ENCODE measurements around the gene PCSK5.

DNA sequence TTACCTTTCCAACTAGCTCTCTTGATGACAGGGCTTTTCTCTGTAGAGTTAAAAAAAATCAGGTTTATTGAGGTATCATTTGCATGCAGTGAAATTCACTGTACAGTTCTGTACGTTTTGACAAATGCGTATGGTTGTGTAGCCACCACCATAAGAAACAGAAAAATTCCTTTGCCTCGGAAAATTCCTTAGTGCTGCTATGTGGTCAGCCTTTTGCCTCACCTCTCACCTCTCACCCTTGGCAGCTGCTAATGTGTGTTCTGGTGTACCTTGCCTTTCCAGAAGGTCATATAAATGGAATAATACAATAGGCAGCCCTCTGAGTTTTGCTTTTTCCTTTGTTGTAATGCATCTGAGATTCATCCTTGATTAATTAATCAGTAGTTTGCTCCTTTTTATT, 28.4 kb downstream of the PCSK5 start:
- TF ChIP-seq, protein P1, sequence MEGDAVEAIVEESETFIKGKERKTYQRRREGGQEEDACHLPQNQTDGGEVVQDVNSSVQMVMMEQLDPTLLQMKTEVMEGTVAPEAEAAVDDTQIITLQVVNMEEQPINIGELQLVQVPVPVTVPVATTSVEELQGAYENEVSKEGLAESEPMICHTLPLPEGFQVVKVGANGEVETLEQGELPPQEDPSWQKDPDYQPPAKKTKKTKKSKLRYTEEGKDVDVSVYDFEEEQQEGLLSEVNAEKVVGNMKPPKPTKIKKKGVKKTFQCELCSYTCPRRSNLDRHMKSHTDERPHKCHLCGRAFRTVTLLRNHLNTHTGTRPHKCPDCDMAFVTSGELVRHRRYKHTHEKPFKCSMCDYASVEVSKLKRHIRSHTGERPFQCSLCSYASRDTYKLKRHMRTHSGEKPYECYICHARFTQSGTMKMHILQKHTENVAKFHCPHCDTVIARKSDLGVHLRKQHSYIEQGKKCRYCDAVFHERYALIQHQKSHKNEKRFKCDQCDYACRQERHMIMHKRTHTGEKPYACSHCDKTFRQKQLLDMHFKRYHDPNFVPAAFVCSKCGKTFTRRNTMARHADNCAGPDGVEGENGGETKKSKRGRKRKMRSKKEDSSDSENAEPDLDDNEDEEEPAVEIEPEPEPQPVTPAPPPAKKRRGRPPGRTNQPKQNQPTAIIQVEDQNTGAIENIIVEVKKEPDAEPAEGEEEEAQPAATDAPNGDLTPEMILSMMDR (conservative IDR thresholded peaks at IDR 0.05; ENCODE audit: low read depth, low read length) = no peak
- TF ChIP-seq EZH2 (IDR thresholded peaks at IDR 0.05; ENCODE audit: borderline replicate concordance, low read depth, low read length, poor library complexity, severe bottlenecking) = no peak

Measured in A673 (cell line).